K562 (cell line): Measurements from ENCODE around the gene BRD7. TPM values are rescaled to one million over a fixed set of nuclear protein-coding genes. Genes with fewer than 3 reads are reported as not detected.

Source experiments
- BDP1 ChIP-seq: IDR thresholded peaks from 3 replicates; pipeline ENCODE4 v1.6.1; 2011; ENCODE audit not compliant: insufficient read length, insufficient read depth
- MAFK ChIP-seq: IDR thresholded peaks from 2 replicates; pipeline ENCODE4 v1.6.1; 2011; ENCODE audit warnings: low read length, improper control_type of control experiment
- NFE2 ChIP-seq: IDR thresholded peaks from 2 replicates; pipeline ENCODE4 v1.6.1; 2014; ENCODE audit warnings: antibody characterized with exemption, low read depth
- POLR2A ChIP-seq: fragments of 450-650 bp; conservative IDR thresholded peaks from 2 replicates; pipeline ENCODE4 v1.6.1; 2016
- TFAP4 ChIP-seq: sonication (generic); formaldehyde crosslinking; IDR thresholded peaks from 2 replicates; pipeline ENCODE4 v1.8.0; 2022; ENCODE audit warnings: missing genetic modification reagents, mild to moderate bottlenecking, moderate library complexity, borderline replicate concordance
- ZNF609 ChIP-seq: sonication (generic); formaldehyde crosslinking; IDR thresholded peaks from 2 replicates; pipeline ENCODE4 v1.8.1; 2023; ENCODE audit warnings: missing genetic modification reagents, mild to moderate bottlenecking, borderline replicate concordance
- polyA plus RNA-seq, 8 experiments: library from polyadenylated mRNA; depleted of rRNA in 4 of 8; stranded (reverse) in 5 of 8; unstranded in 3 of 8; fragments of >200 nt; fragmentation: Nextera tagmentation in 2 of 8; fragmentation: Illumina TruSeq in 1 of 8; extraction: Ambion mirVana in 2 of 8; extraction: Trizol in 1 of 8; gene quantifications; 2 replicates each; pipeline versions ENCODE4 v1.2.1 to v1.2.3, GENCODE V29; 2011 to 2014; ENCODE audit warnings: inconsistent platforms in 1 of 8, missing spikeins in 1 of 8
- total RNA-seq, 7 experiments: library from RNA; depleted of rRNA in 6 of 7; stranded (reverse); fragments of >200 nt in 6 of 7; fragmentation: Illumina TruSeq in 2 of 7; extraction: Trizol in 2 of 7; gene quantifications; 2 replicates each; pipeline versions ENCODE4 v1.2.1 to v1.2.3, GENCODE V29; 2011 to 2021; ENCODE audit warnings: low replicate concordance in 1 of 7
- TF ChIP-seq, protein P1 (sequence below): fragments of 250-450 bp; sonication (Bioruptor Pico); IDR thresholded peaks from 2 replicates; pipeline ENCODE4 v1.5.0; 2020; ENCODE audit warnings: mild to moderate bottlenecking
- TF ChIP-seq, protein P2 (sequence below): sonication (generic); formaldehyde crosslinking; IDR thresholded peaks from 2 replicates; pipeline ENCODE4 v1.8.0; 2023; ENCODE audit warnings: missing genetic modification reagents, mild to moderate bottlenecking, borderline replicate concordance

The BRD7 gene
- total and polyA plus RNA-seq, 9 of the 15 experiments (the other 6 are each of a cell fraction or from before 2014, with no cell fraction given): 20.6 to 101 (median 68.7) TPM

GRCh38 chr16:50313596-50314478 is 55.0 kb downstream of the BRD7 start (continued):
- TF ChIP-seq ZNF609 (CRISPR knock-in tag) (no peak), BDP1 (no peak), POLR2A (peak; percentile 50; the same call in 1 of the 2 replicates), TFAP4 (CRISPR knock-in tag) (0 out of 2 replicates have a peak, but pooled peaks have one; percentile 32), NFE2 (peak; percentile 54; the same call in 1 of the 2 replicates), MAFK (no peak)
- TF ChIP-seq, protein P1, sequence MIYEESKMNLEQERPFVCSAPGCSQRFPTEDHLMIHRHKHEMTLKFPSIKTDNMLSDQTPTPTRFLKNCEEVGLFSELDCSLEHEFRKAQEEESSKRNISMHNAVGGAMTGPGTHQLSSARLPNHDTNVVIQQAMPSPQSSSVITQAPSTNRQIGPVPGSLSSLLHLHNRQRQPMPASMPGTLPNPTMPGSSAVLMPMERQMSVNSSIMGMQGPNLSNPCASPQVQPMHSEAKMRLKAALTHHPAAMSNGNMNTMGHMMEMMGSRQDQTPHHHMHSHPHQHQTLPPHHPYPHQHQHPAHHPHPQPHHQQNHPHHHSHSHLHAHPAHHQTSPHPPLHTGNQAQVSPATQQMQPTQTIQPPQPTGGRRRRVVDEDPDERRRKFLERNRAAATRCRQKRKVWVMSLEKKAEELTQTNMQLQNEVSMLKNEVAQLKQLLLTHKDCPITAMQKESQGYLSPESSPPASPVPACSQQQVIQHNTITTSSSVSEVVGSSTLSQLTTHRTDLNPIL: no peak
- TF ChIP-seq, protein P2, sequence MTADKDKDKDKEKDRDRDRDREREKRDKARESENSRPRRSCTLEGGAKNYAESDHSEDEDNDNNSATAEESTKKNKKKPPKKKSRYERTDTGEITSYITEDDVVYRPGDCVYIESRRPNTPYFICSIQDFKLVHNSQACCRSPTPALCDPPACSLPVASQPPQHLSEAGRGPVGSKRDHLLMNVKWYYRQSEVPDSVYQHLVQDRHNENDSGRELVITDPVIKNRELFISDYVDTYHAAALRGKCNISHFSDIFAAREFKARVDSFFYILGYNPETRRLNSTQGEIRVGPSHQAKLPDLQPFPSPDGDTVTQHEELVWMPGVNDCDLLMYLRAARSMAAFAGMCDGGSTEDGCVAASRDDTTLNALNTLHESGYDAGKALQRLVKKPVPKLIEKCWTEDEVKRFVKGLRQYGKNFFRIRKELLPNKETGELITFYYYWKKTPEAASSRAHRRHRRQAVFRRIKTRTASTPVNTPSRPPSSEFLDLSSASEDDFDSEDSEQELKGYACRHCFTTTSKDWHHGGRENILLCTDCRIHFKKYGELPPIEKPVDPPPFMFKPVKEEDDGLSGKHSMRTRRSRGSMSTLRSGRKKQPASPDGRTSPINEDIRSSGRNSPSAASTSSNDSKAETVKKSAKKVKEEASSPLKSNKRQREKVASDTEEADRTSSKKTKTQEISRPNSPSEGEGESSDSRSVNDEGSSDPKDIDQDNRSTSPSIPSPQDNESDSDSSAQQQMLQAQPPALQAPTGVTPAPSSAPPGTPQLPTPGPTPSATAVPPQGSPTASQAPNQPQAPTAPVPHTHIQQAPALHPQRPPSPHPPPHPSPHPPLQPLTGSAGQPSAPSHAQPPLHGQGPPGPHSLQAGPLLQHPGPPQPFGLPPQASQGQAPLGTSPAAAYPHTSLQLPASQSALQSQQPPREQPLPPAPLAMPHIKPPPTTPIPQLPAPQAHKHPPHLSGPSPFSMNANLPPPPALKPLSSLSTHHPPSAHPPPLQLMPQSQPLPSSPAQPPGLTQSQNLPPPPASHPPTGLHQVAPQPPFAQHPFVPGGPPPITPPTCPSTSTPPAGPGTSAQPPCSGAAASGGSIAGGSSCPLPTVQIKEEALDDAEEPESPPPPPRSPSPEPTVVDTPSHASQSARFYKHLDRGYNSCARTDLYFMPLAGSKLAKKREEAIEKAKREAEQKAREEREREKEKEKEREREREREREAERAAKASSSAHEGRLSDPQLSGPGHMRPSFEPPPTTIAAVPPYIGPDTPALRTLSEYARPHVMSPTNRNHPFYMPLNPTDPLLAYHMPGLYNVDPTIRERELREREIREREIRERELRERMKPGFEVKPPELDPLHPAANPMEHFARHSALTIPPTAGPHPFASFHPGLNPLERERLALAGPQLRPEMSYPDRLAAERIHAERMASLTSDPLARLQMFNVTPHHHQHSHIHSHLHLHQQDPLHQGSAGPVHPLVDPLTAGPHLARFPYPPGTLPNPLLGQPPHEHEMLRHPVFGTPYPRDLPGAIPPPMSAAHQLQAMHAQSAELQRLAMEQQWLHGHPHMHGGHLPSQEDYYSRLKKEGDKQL (CRISPR knock-in tag): no peak
